Activated gamma-delta T cell (primary cell): ENCODE results near the gene KCNK17.

Experiments used
- DNase-seq: peaks from one replicate; lab custom pipeline; 2025; lab: John Stamatoyannopoulos, UW
- total RNA-seq, 2 donors: gene quantifications; one replicate each; lab custom pipeline; 2026; lab: John Stamatoyannopoulos, UW

Gene KCNK17
- total RNA-seq = 0.05 to 1.0 reads per million in 2 donors

GRCh38 chr6:39314273-39314795 lies at the start of gene KCNK17:
Gene KCNK17, minus strand, starts transcription at chr6:39314419. Its CDS starts 99 bp downstream, at chr6:39314320.
- no peak for DNase-seq

GRCh38 chr6:39363280-39363679 lies 49.1 kb upstream of the KCNK17 start:
- DNase-seq = no peak

- no peak for DNase-seq
Observed at GRCh38 chr6:39362487-39362865, 48.3 kb upstream of the KCNK17 start.

GRCh38 chr6:39361657-39362486 lies 47.7 kb upstream of the KCNK17 start:
- no peak for DNase-seq

GRCh38 chr6:39360378-39360777 lies 46.2 kb upstream of the KCNK17 start:
- no peak for DNase-seq

- DNase-seq = no peak
Observed at GRCh38 chr6:39357998-39358686, 43.9 kb upstream of the KCNK17 start.

GRCh38 chr6:39353698-39354315 lies 39.6 kb upstream of the KCNK17 start:
- DNase-seq = no peak

GRCh38 chr6:39350723-39351505 lies 36.7 kb upstream of the KCNK17 start:
- DNase-seq = no peak

- no peak for DNase-seq
Observed at GRCh38 chr6:39348740-39349139, 34.5 kb upstream of the KCNK17 start.

- no peak for DNase-seq
Observed at GRCh38 chr6:39347906-39348585, 33.8 kb upstream of the KCNK17 start.

- DNase-seq = no peak
Observed at GRCh38 chr6:39347206-39347605, 33.0 kb upstream of the KCNK17 start.

GRCh38 chr6:39344821-39345280 lies 30.6 kb upstream of the KCNK17 start:
- no peak for DNase-seq

- no peak for DNase-seq
Observed at GRCh38 chr6:39343396-39343870, 29.2 kb upstream of the KCNK17 start.

- DNase-seq = no peak
Observed at GRCh38 chr6:39342692-39343395, 28.6 kb upstream of the KCNK17 start.

- DNase-seq = no peak
Observed at GRCh38 chr6:39341937-39342336, 27.7 kb upstream of the KCNK17 start.

GRCh38 chr6:39341352-39341751 lies 27.1 kb upstream of the KCNK17 start:
- no peak for DNase-seq

GRCh38 chr6:39339868-39340550 lies 25.8 kb upstream of the KCNK17 start:
- no peak for DNase-seq

- DNase-seq = no peak
Observed at GRCh38 chr6:39339096-39339867, 25.1 kb upstream of the KCNK17 start.

- DNase-seq = no peak
Observed at GRCh38 chr6:39338397-39338796, 24.2 kb upstream of the KCNK17 start.
